ENCODE measurements around the gene FNBP1L.

FNBP1L gene

DNA sequence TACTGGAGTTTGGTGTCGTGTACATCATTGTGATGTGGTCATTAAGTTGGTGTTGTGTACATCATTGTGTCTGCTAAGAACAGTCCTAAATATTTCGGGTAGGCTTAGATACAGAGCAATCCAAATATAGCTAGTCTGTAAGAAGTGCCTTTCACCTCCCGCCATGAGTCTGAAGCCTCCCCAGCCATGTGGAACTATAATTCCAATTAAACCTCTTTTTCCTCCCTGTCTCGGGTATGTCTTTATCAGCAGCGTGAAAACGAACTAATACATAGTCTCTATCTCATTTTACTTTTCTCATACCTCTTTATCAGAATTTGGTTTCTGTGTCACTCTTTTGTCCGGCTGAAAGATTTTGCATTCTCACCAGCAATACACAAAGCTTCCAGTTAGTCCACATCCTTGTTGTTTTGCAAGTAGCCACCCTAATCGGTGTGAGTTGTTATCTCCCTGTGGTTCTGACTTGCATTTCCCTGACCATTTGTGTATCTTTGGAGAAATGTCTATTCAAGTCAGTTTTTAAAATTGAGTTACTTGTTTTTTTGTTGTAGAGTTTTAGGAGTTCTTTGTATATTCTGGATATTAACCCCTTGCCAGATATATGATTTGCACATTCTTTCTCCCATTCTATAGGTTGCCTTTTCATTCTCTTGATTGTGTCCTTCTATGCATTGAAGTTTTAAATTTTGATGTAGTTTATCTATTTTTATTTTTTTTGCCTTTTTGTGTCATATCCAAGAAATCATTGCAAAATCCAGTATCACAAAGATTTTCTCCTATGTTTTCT, 56.5 kb downstream of the FNBP1L start:
- H3K4me3 ChIP-seq (ENCODE audit: low read depth, low read length) = no peak overlapping the region
- TF ChIP-seq, protein P1, sequence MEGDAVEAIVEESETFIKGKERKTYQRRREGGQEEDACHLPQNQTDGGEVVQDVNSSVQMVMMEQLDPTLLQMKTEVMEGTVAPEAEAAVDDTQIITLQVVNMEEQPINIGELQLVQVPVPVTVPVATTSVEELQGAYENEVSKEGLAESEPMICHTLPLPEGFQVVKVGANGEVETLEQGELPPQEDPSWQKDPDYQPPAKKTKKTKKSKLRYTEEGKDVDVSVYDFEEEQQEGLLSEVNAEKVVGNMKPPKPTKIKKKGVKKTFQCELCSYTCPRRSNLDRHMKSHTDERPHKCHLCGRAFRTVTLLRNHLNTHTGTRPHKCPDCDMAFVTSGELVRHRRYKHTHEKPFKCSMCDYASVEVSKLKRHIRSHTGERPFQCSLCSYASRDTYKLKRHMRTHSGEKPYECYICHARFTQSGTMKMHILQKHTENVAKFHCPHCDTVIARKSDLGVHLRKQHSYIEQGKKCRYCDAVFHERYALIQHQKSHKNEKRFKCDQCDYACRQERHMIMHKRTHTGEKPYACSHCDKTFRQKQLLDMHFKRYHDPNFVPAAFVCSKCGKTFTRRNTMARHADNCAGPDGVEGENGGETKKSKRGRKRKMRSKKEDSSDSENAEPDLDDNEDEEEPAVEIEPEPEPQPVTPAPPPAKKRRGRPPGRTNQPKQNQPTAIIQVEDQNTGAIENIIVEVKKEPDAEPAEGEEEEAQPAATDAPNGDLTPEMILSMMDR (IDR thresholded peaks at IDR 0.05; ENCODE audit: borderline replicate concordance, insufficient read depth, low read depth, low read length) = no peak

DNA sequence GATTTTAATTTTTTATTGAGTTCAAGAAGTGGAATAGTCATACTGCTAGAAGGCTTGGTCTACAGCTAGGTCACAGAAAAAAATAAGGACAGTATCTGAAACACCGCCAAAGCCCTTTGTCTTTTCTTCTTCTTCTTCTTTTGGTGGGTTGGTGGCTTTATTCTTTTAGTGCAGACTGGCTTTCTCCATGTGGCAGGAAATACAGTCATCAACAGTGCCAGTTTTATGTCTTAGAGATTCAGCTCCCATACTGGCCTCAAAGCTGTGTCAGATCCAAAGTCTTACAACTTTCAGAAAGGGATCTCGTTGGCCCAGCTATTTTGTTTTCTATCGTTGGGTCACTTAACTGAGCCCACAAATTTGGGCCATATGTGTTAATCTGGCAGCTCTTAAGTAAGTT, 58.2 kb downstream of the FNBP1L start:
- TF ChIP-seq, protein P1 (IDR thresholded peaks at IDR 0.05; ENCODE audit: borderline replicate concordance, insufficient read depth, low read depth, low read length) = no peak
- no peak overlapping the region for H3K4me3 ChIP-seq (ENCODE audit: low read depth, low read length)

DNA sequence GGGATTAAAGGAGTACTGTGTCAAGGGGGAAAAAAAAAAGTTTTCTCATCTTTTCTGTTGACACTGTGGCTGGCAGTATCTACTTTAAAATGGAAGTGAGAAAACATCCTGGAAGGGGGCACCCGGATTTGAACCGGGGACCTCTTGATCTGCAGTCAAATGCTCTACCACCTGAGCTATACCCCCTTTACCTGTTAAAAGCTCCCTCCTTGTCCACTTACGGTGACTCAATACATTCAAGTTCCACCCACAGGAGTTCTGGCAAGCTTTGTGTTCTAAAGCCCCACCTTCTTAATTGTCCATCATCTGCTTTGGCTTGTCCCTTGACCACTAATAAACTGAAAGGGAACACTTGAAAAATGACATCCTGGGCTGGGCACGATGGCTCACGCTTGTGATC, 68.2 kb downstream of the FNBP1L start:
- TF ChIP-seq, protein P1 (IDR thresholded peaks at IDR 0.05; ENCODE audit: borderline replicate concordance, insufficient read depth, low read depth, low read length) = no peak
- H3K4me3 ChIP-seq (ENCODE audit: low read depth, low read length) = no peak overlapping the region

DNA sequence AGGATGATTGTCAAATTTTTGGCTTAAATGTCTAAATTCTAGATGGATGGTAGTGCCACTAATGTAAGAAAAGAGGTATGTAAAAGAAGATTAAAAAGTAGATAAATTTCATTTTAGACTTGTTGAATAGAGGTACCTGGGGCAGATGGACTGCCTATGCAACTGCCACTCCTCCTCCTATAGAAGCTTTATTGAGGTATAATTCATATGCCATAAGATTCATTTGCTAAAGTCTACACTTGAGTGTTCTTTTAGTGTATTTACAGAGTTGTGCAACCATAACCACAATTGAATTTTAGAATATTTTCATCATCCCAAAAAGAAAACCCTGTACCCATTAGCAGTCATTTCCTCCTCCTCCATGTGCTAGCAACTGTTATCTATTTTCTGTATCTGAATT, 70.6 kb downstream of the FNBP1L start:
- H3K4me3 ChIP-seq (ENCODE audit: low read depth, low read length) = no peak overlapping the region
- TF ChIP-seq, protein P1 (IDR thresholded peaks at IDR 0.05; ENCODE audit: borderline replicate concordance, insufficient read depth, low read depth, low read length) = no peak

DNA sequence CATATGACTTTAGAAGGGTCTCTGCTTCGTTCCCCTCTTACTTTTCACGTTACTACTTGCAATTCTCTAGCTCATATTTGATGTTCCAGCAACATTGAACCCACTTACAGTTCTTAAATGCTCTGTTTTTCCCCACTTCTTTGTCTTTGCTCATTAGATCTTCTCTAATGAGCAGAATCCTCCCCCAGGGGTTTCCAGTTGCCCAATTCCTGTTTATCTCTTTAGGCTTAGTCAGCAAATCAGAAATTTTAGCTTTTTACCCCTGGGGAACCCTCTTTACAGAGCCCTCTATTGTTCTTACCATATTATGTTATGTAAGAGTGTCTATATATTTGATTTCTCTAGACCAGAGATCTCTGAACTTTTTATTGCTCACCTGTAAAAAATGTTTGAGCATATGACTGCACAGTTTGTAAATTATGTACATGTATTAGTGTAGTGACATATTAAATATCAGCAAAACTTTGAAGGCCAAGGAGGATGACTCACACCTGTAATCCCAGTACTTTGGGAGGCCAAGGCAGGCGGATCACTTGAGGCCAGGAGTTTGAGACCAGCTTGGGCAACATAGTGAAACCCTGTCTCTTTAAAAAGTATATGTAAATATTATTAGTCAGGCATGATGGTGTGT, 71.4 kb downstream of the FNBP1L start:
- H3K4me3 ChIP-seq (ENCODE audit: low read depth, low read length) = no peak overlapping the region
- TF ChIP-seq, protein P1 (IDR thresholded peaks at IDR 0.05; ENCODE audit: borderline replicate concordance, insufficient read depth, low read depth, low read length) = no peak

DNA sequence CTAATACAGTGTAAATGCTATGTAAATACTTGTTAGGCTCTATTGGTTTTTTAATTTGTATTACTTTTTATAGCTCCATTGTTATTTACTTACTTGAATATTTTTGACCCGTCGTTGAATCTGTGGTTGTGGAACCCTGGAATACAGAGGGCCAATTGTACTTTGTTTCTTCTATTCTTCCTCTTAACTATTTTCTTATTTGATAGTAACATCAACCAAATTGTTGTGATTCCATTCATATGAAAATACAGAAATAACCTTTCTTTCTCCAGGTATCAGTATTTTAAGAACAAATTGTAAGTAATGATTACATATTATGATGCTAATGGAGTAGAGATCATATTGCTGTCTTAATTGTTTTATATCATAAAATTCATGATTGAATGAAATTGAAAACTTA, 73.7 kb downstream of the FNBP1L start:
- H3K4me3 ChIP-seq (ENCODE audit: low read depth, low read length) = no peak overlapping the region
- TF ChIP-seq, protein P1 (IDR thresholded peaks at IDR 0.05; ENCODE audit: borderline replicate concordance, insufficient read depth, low read depth, low read length) = no peak

DNA sequence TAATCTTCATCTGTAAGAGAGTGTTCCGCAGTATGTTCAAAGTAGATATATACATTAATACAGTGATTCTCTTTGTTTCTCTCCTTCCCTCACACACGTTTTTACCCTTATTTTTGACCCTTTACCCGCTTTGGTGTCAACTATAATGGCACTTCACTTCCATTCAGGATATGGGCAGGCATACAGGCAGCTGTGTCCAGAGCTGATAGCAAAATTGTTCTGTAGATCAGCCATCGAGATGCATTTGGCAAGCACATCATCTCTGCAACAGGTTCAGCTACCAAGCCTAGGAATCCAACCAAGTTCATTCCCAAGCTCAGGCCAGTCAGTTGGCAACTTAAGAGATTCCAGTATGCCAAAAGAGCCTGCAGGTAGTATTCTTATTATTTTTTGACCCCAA, 74.8 kb downstream of the FNBP1L start:
- no peak overlapping the region for H3K4me3 ChIP-seq (ENCODE audit: low read depth, low read length)
- TF ChIP-seq, protein P1 (IDR thresholded peaks at IDR 0.05; ENCODE audit: borderline replicate concordance, insufficient read depth, low read depth, low read length) = no peak
